ENCODE data around the gene SLC7A14.

GRCh38 chr3:170471149-170471548, 114.7 kb downstream of the SLC7A14 start:
- TF ChIP-seq POLR2A (IDR thresholded peaks at IDR 0.05), result no peak
- TF ChIP-seq POLR2AphosphoS5 (IDR thresholded peaks at IDR 0.05), result no peak
- TF ChIP-seq CTCF (IDR thresholded peaks at IDR 0.05), result no peak
